Measurements from ENCODE around the gene PCYT2.

The PCYT2 gene

GRCh38 chr17:81942167-81942553 lies 31.0 kb upstream of the PCYT2 start:
- no peak for DNase-seq

GRCh38 chr17:81941484-81942166 lies 30.4 kb upstream of the PCYT2 start:
- no peak for DNase-seq

- no peak for DNase-seq
These were observed 29.6 kb upstream of the PCYT2 start for GRCh38 chr17:81940538-81941483.

GRCh38 chr17:81939881-81940385 lies 28.7 kb upstream of the PCYT2 start:
- DNase-seq: no peak

- no peak for DNase-seq
These were observed 28.0 kb upstream of the PCYT2 start for GRCh38 chr17:81939218-81939617.

GRCh38 chr17:81935709-81936084 lies 24.5 kb upstream of the PCYT2 start:
- no peak for DNase-seq

- no peak for DNase-seq
These were observed 23.9 kb upstream of the PCYT2 start for GRCh38 chr17:81934850-81935708.

- DNase-seq: no peak
These were observed 23.0 kb upstream of the PCYT2 start for GRCh38 chr17:81934098-81934757.

GRCh38 chr17:81933178-81933699 lies 22.0 kb upstream of the PCYT2 start:
- DNase-seq: no peak

- no peak for DNase-seq
These were observed 21.3 kb upstream of the PCYT2 start for GRCh38 chr17:81932333-81932983.

- DNase-seq: no peak
These were observed 20.5 kb upstream of the PCYT2 start for GRCh38 chr17:81931557-81932332.

- DNase-seq: no peak
These were observed 20.0 kb upstream of the PCYT2 start for GRCh38 chr17:81931189-81931556.

- DNase-seq: no peak
These were observed 19.2 kb upstream of the PCYT2 start for GRCh38 chr17:81930142-81931125.

GRCh38 chr17:81929253-81930141 lies 18.3 kb upstream of the PCYT2 start:
- DNase-seq: no peak

GRCh38 chr17:81928544-81929252 lies 17.5 kb upstream of the PCYT2 start:
- no peak for DNase-seq

GRCh38 chr17:81927653-81928543 lies 16.7 kb upstream of the PCYT2 start, which contains the start of gene MAFG:
Gene MAFG (minus strand): TSS chr17:81927735. CDS start chr17:81923185, 4,550 bp downstream.
- peak; percentile 89 for DNase-seq
